Esophagus muscularis mucosa (tissue), 4 donors: ENCODE data around the gene LRRN2. TPM values are rescaled to one million over a fixed set of nuclear protein-coding genes. Genes with fewer than 3 reads are reported as not detected.
"Not testable (repeated sequence)": the region's sequence is repeated elsewhere in the genome, so short reads cannot be mapped to it uniquely, and the experiment has no call there.

Experiments
- DNase-seq: peaks from one replicate; pipeline ENCODE4 v3.0.0-alpha.2; 2017; ENCODE audit errors: extremely low spot score
- H3K27ac ChIP-seq, 4 donors: fragments of 200-600 bp; sonication (generic); replicated peaks in 1 of 4; 1 replicate in 3 of 4; 2 replicates in 1 of 4; pipeline ENCODE4 v1.5.1; 2016 to 2019; ENCODE audit warnings: mild to moderate bottlenecking in 1 of 4
- H3K27me3 ChIP-seq, 4 donors: fragments of 200-600 bp; sonication (generic); one replicate each; pipeline versions ENCODE4 v1.5.1 to v1.6.0; 2016 to 2019
- H3K36me3 ChIP-seq, 4 donors: fragments of 200-600 bp; sonication (generic); one replicate each; pipeline ENCODE4 v1.5.1; 2016 to 2019
- H3K4me1 ChIP-seq, 4 donors: fragments of 200-600 bp; sonication (generic); one replicate each; pipeline ENCODE4 v1.5.1; 2016 to 2019
- H3K4me3 ChIP-seq, 4 donors: fragments of 200-600 bp; sonication (generic); 1 replicate in 2 of 4; 2 replicates in 2 of 4; pipeline ENCODE4 v1.5.1; 2016 to 2019; ENCODE audit warnings: mild to moderate bottlenecking in 4 of 4, moderate library complexity in 1 of 4
- H3K9me3 ChIP-seq, 4 donors: fragments of 200-600 bp; sonication (generic); 1 replicate in 3 of 4; 2 replicates in 1 of 4; pipeline ENCODE4 v1.5.1; 2016 to 2019
- EP300 ChIP-seq: sonication (generic); formaldehyde crosslinking; IDR thresholded peaks from one replicate; pipeline ENCODE4 v1.6.1; 2017; ENCODE audit warnings: antibody characterized with exemption
- POLR2A ChIP-seq: fragments of 450-650 bp; IDR thresholded peaks from one replicate; pipeline ENCODE4 v1.6.1; 2017; ENCODE audit warnings: antibody characterized with exemption, moderate library complexity, mild to moderate bottlenecking, low read depth
- POLR2AphosphoS5 ChIP-seq, 2 donors: sonication (generic); formaldehyde crosslinking; IDR thresholded peaks; one replicate each; pipeline ENCODE4 v1.6.1; 2017; ENCODE audit warnings: antibody characterized with exemption in 2 of 2
- WGBS: methylation state at CpG from one replicate; pipeline ENCODE4 v1.1.5; 2018; 5-methylcytosine and 5-hydroxymethylcytosine counted together
- intact Hi-C: fragments of 100-400 bp; cut with DNase I; formaldehyde crosslinking; loops from one replicate; pipeline ENCODE4 v1.15.1; 2023
- total RNA-seq, 4 donors: library from RNA; depleted of rRNA; stranded (reverse); fragments of >200 nt; gene quantifications; one replicate each; pipeline versions ENCODE4 v1.1.0 to v1.2.1, GENCODE V29; 2016
- TF ChIP-seq, protein P1 (sequence below), 3 experiments: fragments of 200-600 bp in 2 of 3; fragments of 450-650 bp in 1 of 3; sonication (generic) in 2 of 3; IDR thresholded peaks; one replicate each; pipeline ENCODE4 v1.5.1; 2017 to 2019; ENCODE audit warnings: antibody characterized with exemption in 3 of 3, mild to moderate bottlenecking in 2 of 3, moderate library complexity in 1 of 3

Gene LRRN2
- total RNA-seq, 4 donors from 2014 or later = 3.6 to 15.2 (median 5.0) TPM

DNA sequence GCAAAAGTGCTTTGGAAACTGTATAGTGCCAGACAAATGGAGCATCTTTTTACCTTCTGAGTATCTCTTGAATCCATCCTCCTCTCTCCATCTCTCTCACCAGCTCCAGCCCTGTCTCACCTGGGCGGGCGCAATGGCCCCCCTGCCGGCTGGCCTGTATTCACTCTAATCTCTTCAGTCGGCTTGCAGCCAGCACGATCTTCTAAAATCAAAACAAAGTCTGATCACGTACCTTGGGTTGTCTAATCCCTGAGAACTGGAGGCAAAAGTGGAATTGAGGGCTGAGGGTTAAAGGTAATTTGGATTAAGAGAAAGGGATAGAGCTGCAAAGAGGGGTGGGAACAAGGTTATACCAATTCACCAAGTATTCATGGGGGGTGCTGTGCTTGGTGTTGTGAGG is 46.0 kb upstream of the LRRN2 start:
- no peak for TF ChIP-seq POLR2A
- TF ChIP-seq EP300 = no peak
- no peak for TF ChIP-seq POLR2AphosphoS5 (IDR thresholded peaks at IDR 0.05)
- intact Hi-C loops = no loop called here
- WGBS = 60% methylated on average over 6 of the region's 6 CpGs
- Histone ChIP-seq H3K27ac (no peak overlapping the region), H3K4me1 (no peaks in the 10 kb centered on the region), H3K27me3 (peaks cover 0 to 8% (median 0%) of the 10 kb centered on the region in 4 donors), H3K4me3 (no peak overlapping the region), H3K9me3 (no peaks in the 10 kb centered on the region), H3K36me3 (no peaks in the 10 kb centered on the region)
- DNase-seq = no peak

DNA sequence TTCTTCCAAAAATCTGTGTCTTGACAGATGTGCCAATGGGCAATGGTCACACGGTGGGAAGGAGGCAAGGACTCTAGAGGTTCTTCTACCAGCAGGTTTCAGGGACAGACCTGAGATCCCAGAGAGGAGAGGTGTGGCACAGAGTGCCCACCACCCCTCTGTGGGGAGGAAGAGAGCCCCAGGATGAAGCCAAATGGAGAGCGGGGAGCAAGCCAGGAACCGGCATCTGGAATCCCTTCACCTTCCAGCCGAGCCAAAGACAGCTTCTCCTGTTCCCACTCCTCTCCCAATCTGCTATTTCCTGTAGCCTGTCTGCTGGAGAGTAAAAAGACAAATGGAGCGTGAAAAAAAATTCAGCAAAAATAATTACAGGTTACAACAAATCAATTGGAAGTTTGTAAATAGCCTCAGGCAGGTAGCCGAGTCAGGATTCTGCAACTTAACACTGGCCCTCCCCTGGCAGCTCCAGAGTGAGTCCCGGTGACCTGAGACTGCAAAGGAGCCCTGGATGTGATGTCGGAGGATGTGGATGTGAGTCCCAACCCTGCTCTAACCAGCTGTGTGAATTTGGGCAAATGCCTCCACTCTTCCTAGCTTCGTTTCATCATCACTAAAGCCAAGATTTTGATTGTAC is 45.4 kb upstream of the LRRN2 start:
- Histone ChIP-seq H3K27me3 (peaks cover 0 to 8% (median 0%) of the 10 kb centered on the region in 4 donors), H3K4me3 (no peak overlapping the region), H3K4me1 (no peaks in the 10 kb centered on the region), H3K36me3 (no peaks in the 10 kb centered on the region), H3K27ac (no peak overlapping the region), H3K9me3 (no peaks in the 10 kb centered on the region)
- intact Hi-C loops = no loop called here
- WGBS = 68% methylated on average over 9 of the region's 9 CpGs
- no peak for TF ChIP-seq EP300
- TF ChIP-seq, protein P1, sequence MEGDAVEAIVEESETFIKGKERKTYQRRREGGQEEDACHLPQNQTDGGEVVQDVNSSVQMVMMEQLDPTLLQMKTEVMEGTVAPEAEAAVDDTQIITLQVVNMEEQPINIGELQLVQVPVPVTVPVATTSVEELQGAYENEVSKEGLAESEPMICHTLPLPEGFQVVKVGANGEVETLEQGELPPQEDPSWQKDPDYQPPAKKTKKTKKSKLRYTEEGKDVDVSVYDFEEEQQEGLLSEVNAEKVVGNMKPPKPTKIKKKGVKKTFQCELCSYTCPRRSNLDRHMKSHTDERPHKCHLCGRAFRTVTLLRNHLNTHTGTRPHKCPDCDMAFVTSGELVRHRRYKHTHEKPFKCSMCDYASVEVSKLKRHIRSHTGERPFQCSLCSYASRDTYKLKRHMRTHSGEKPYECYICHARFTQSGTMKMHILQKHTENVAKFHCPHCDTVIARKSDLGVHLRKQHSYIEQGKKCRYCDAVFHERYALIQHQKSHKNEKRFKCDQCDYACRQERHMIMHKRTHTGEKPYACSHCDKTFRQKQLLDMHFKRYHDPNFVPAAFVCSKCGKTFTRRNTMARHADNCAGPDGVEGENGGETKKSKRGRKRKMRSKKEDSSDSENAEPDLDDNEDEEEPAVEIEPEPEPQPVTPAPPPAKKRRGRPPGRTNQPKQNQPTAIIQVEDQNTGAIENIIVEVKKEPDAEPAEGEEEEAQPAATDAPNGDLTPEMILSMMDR (IDR thresholded peaks at IDR 0.05) = no peak
- no peak for TF ChIP-seq POLR2A
- TF ChIP-seq POLR2AphosphoS5 (IDR thresholded peaks at IDR 0.05) = no peak
- no peak for DNase-seq

DNA sequence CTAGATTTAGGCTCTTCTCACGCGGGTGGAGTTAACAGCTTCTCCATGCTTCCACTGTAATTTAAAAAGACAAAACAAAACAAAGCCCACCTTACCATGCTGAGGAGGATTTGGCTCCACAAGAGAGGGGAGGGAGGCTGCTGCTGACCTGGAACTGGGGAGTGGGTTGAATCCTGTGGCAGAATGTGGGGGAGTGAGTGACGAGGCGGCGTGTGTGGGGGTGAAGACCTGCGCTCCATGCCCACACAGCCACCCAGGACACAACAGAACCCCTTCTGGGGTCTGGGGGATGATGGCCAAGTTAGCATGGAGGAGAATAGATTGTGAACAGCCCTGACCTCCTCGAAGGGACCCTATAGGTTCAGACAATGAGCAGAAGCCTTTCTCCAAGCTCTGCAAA is 44.0 kb upstream of the LRRN2 start:
- no peaks in the 10 kb centered on the region for H3K9me3 ChIP-seq
- no peaks in the 10 kb centered on the region for H3K4me1 ChIP-seq
- H3K27ac ChIP-seq = no peak overlapping the region
- TF ChIP-seq POLR2AphosphoS5 (IDR thresholded peaks at IDR 0.05) = no peak
- TF ChIP-seq, protein P1 (IDR thresholded peaks at IDR 0.05) = no peak
- no peak for TF ChIP-seq EP300
- TF ChIP-seq POLR2A = no peak
- no peak overlapping the region for H3K4me3 ChIP-seq
- H3K36me3 ChIP-seq = no peaks in the 10 kb centered on the region
- WGBS = 96% methylated on average over 3 of the region's 7 CpGs
- H3K27me3 ChIP-seq = peaks cover 0 to 8% (median 0%) of the 10 kb centered on the region in 4 donors
- DNase-seq = no peak
- intact Hi-C loops = no loop called here

DNA sequence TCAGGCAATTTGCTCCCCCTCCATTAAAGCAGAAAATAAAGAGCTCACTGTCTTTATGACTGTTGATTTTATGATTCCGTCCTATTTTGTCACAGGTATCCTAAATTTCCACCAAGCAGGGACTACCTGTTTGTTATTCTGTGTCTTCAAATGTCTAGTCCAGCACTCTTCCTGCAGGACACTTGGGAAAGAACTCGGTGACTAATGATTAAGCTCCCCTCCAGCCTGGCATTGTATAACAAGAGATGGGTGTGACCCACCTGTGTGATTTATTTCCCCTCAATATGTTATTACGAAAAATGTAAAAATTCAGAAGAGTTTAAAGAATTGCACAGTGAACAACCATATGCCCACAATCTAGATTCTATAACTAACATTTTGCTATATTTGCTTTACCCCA is 42.9 kb upstream of the LRRN2 start:
- Histone ChIP-seq H3K9me3 (no peaks in the 10 kb centered on the region), H3K36me3 (no peaks in the 10 kb centered on the region), H3K4me3 (no peak overlapping the region), H3K4me1 (peaks cover 0 to 7% (median 0%) of the 10 kb centered on the region in 4 donors), H3K27me3 (peaks cover 0 to 8% (median 0%) of the 10 kb centered on the region in 4 donors), H3K27ac (no peak overlapping the region)
- WGBS = 84% methylated on average over 3 of the region's 3 CpGs
- intact Hi-C loops = no loop called here
- TF ChIP-seq, protein P1 (IDR thresholded peaks at IDR 0.05) = no peak
- TF ChIP-seq POLR2AphosphoS5 (IDR thresholded peaks at IDR 0.05) (no peak), EP300 (no peak), POLR2A (no peak)
- DNase-seq = no peak

DNA sequence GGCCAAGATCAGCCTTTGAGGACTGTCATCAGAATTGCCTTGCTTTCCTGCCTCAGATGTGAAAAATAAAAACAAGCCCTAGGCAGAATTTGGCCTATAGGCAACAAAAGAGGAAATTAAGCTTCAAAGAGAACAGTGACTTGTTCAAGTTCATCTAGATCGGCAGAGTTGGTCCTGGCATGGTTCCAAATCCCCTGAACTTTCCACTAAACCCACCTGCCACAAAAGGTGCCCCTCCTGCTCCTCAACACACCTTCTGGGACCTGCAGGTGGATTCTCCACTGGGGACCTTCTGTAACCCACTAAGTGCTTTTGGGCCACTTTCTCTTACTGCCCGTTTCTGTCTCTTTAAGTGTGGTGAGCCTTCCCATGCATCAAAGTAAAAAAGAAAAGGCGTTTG is 42.5 kb upstream of the LRRN2 start:
- no peak for DNase-seq
- Histone ChIP-seq H3K4me3 (no peak overlapping the region), H3K9me3 (no peaks in the 10 kb centered on the region), H3K27ac (no peak overlapping the region), H3K4me1 (peaks cover 0 to 11% (median 0%) of the 10 kb centered on the region in 4 donors), H3K27me3 (peaks cover 0 to 8% (median 0%) of the 10 kb centered on the region in 4 donors), H3K36me3 (no peaks in the 10 kb centered on the region)
- TF ChIP-seq POLR2AphosphoS5 (IDR thresholded peaks at IDR 0.05) (no peak), EP300 (no peak), POLR2A (no peak)
- TF ChIP-seq, protein P1 (IDR thresholded peaks at IDR 0.05) = no peak
- 80% methylated on average over 3 of the region's 3 CpGs for WGBS
- intact Hi-C loops = no loop called here

DNA sequence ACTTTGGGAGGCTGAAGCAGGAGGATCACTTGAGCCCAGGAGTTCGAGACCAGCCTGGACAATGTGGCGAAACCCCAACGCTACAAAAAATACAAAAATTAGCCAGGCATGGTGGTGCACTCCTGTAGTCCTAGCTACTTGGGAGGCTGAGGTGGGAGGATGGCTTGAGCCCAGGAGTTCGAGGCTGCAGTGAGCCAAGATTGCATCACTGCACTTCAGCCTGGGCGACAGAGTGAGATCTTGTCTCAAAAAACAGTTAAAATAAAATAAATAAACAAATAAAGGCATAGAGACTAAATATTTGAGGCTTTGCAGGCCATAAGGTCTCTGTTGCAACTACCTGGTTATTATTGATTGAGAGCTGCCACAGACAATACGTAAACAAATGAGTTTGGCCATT is 41.9 kb upstream of the LRRN2 start:
- peaks cover 0 to 11% (median 0%) of the 10 kb centered on the region in 4 donors for H3K4me1 ChIP-seq
- DNase-seq, H3K27ac ChIP-seq, H3K9me3 ChIP-seq, H3K27me3 ChIP-seq, H3K36me3 ChIP-seq, H3K4me3 ChIP-seq, intact Hi-C loops: not testable (repeated sequence)
- WGBS = 97% methylated on average over 6 of the region's 6 CpGs
